ENCODE measurements around the gene NPAS4. TPM values are rescaled to one million over a fixed set of nuclear protein-coding genes. Genes with fewer than 3 reads are reported as not detected.

The NPAS4 gene
- polyA plus RNA-seq, 3 donors, result 0.10 to 0.35 (median 0.13) TPM

Other genes with a start within 250 kb of the NPAS4 start
- 10 to 100 TPM; 26.8 to 29.7 (median 28.7) TPM for gene KLC2, start 163.3 kb upstream of the NPAS4 start, polyA plus RNA-seq (ENCODE audit: insufficient read length in 3 of 3)
- 100 to 1,000 TPM; 129 to 152 (median 142) TPM for gene RAB1B, start 152.4 kb upstream of the NPAS4 start, polyA plus RNA-seq (ENCODE audit: insufficient read length in 3 of 3)
- 1 to 10 TPM; 4.3 to 4.4 (median 4.4) TPM for gene CNIH2, start 142.9 kb upstream of the NPAS4 start, polyA plus RNA-seq (ENCODE audit: insufficient read length in 3 of 3)
- 10 to 100 TPM; 57.3 to 65.9 (median 65.3) TPM for gene YIF1A, start 131.9 kb upstream of the NPAS4 start, polyA plus RNA-seq (ENCODE audit: insufficient read length in 3 of 3)
- under 1 TPM in 1 of 3 donors, not detected in 2; 0.13 TPM for gene TMEM151A, start 129.1 kb upstream of the NPAS4 start, polyA plus RNA-seq (ENCODE audit: insufficient read length in 3 of 3)
- 10 to 100 TPM; 54.2 to 97.9 (median 70.3) TPM for gene CD248, start 104.0 kb upstream of the NPAS4 start, polyA plus RNA-seq (ENCODE audit: insufficient read length in 3 of 3)
- gene RIN1, start 84.6 kb upstream of the NPAS4 start, polyA plus RNA-seq (ENCODE audit: insufficient read length in 3 of 3), result 1 to 10 TPM; 2.4 to 3.5 (median 3.0) TPM
- gene BRMS1, start 75.9 kb upstream of the NPAS4 start, polyA plus RNA-seq (ENCODE audit: insufficient read length in 3 of 3), result 10 to 100 TPM; 36.3 to 39.3 (median 38.6) TPM
- 10 to 100 TPM; 52.6 to 58.7 (median 56.2) TPM for gene B4GAT1, start 73.4 kb upstream of the NPAS4 start, polyA plus RNA-seq (ENCODE audit: insufficient read length in 3 of 3)
- gene SLC29A2, start 49.3 kb upstream of the NPAS4 start, polyA plus RNA-seq (ENCODE audit: insufficient read length in 3 of 3), result 10 to 100 TPM; 22.9 to 27.8 (median 26.7) TPM
- 10 to 100 TPM; 65.9 to 89.6 (median 85.9) TPM for gene MRPL11, start 17.8 kb downstream of the NPAS4 start, polyA plus RNA-seq (ENCODE audit: insufficient read length in 3 of 3)
- 1 to 10 TPM; 5.9 to 7.0 (median 6.2) TPM for gene PELI3, start 45.9 kb downstream of the NPAS4 start, polyA plus RNA-seq (ENCODE audit: insufficient read length in 3 of 3)
- 10 to 100 TPM; 26.2 to 29.4 (median 27.5) TPM for gene DPP3, start 59.4 kb downstream of the NPAS4 start, polyA plus RNA-seq (ENCODE audit: insufficient read length in 3 of 3)
- 100 to 1,000 TPM in 1 of 3 donors, 10 to 100 TPM in 2; 69.6 to 103 (median 93.6) TPM for gene BBS1, start 89.6 kb downstream of the NPAS4 start, polyA plus RNA-seq (ENCODE audit: insufficient read length in 3 of 3)
- gene ZDHHC24, start 125.0 kb downstream of the NPAS4 start, polyA plus RNA-seq (ENCODE audit: insufficient read length in 3 of 3), result 10 to 100 TPM; 10.3 to 11.3 (median 10.4) TPM
- gene ACTN3, start 125.9 kb downstream of the NPAS4 start, polyA plus RNA-seq (ENCODE audit: insufficient read length in 3 of 3), result under 1 TPM; 0.32 to 0.67 (median 0.43) TPM
- 100 to 1,000 TPM in 1 of 3 donors, 10 to 100 TPM in 2; 83.8 to 108 (median 93.4) TPM for gene CTSF, start 147.6 kb downstream of the NPAS4 start, polyA plus RNA-seq (ENCODE audit: insufficient read length in 3 of 3)
- gene CCDC87, start 172.0 kb downstream of the NPAS4 start, polyA plus RNA-seq (ENCODE audit: insufficient read length in 3 of 3), result under 1 TPM; 0.31 to 0.37 (median 0.36) TPM
- gene CCS, start 172.2 kb downstream of the NPAS4 start, polyA plus RNA-seq (ENCODE audit: insufficient read length in 3 of 3), result 10 to 100 TPM; 57.6 to 74.5 (median 69.1) TPM
- 10 to 100 TPM; 77.2 to 97.2 (median 92.4) TPM for gene RBM14, start 195.6 kb downstream of the NPAS4 start, polyA plus RNA-seq (ENCODE audit: insufficient read length in 3 of 3)
- 100 to 1,000 TPM; 251 to 282 (median 270) TPM for gene RBM4, start 217.7 kb downstream of the NPAS4 start, polyA plus RNA-seq (ENCODE audit: insufficient read length in 3 of 3)

All from renal pelvis (tissue), 3 donors.